Activated naive CD8-positive, alpha-beta T cell treated with anti-CD3 and anti-CD28 coated beads, Interleukin-2, amount 50 U/mL, for 24 hours (primary cell): ENCODE results near the gene MEAF6.
A peak's percentile ranks its signal among the peaks of the same experiment; 100 is the strongest.

ENCODE experiments used
- ATAC-seq: fragments of 150-1000 bp; cut with Tn5 transposase; one replicate; pipeline ENCODE4 v1.10.0; 2021
- DNase-seq: peaks from one replicate; pipeline ENCODE4 v3.0.0; 2021
- H3K27ac Mint-ChIP-seq: one replicate; pipeline ENCODE4 v1.8.0; 2021; ENCODE audit warnings: mild to moderate bottlenecking, mixed read lengths
- H3K27me3 Mint-ChIP-seq: one replicate; pipeline ENCODE4 v1.8.0; 2021; ENCODE audit warnings: mixed read lengths
- H3K36me3 Mint-ChIP-seq: one replicate; pipeline ENCODE4 v1.8.0; 2021; ENCODE audit warnings: low read depth, mixed read lengths
- H3K4me1 Mint-ChIP-seq: one replicate; pipeline ENCODE4 v1.8.0; 2021; ENCODE audit warnings: mixed read lengths
- H3K4me3 Mint-ChIP-seq: one replicate; pipeline ENCODE4 v1.8.0; 2021; ENCODE audit warnings: mild to moderate bottlenecking, moderate library complexity, mixed read lengths
- H3K9me3 Mint-ChIP-seq: one replicate; pipeline ENCODE4 v1.8.0; 2021; ENCODE audit warnings: mixed read lengths

The MEAF6 gene

GRCh38 chr1:37482796-37483744 is 31.5 kb downstream of the MEAF6 start:
- Mint-ChIP-seq H3K4me3 (peak overlapping the region; percentile 40), H3K4me1 (peaks cover 48% of the 10 kb centered on the region), H3K27me3 (no peaks in the 10 kb centered on the region), H3K36me3 (peaks cover 47% of the 10 kb centered on the region), H3K27ac (peak overlapping the region; percentile 98), H3K9me3 (no peaks in the 10 kb centered on the region)
- DNase-seq (no peak), ATAC-seq (no peak)

- Mint-ChIP-seq H3K36me3 (peaks cover 54% of the 10 kb centered on the region), H3K27ac (peak overlapping the region; percentile 98), H3K27me3 (no peaks in the 10 kb centered on the region), H3K4me3 (peak overlapping the region; percentile 98), H3K4me1 (peaks cover 47% of the 10 kb centered on the region), H3K9me3 (no peaks in the 10 kb centered on the region)
- DNase-seq: no peak
- no peak for ATAC-seq
These were observed 32.4 kb downstream of the MEAF6 start for GRCh38 chr1:37482004-37482785.

- Mint-ChIP-seq H3K36me3 (peaks cover 61% of the 10 kb centered on the region), H3K4me1 (peaks cover 40% of the 10 kb centered on the region), H3K9me3 (no peaks in the 10 kb centered on the region), H3K27me3 (no peaks in the 10 kb centered on the region), H3K4me3 (peak overlapping the region; percentile 98), H3K27ac (peak overlapping the region; percentile 98)
- no peak for DNase-seq
- ATAC-seq: no peak
These were observed 33.1 kb downstream of the MEAF6 start for GRCh38 chr1:37481289-37482003.

- Mint-ChIP-seq H3K27me3 (no peaks in the 10 kb centered on the region), H3K27ac (peak overlapping the region; percentile 98), H3K4me1 (peaks cover 38% of the 10 kb centered on the region), H3K4me3 (peak overlapping the region; percentile 98), H3K36me3 (peaks cover 67% of the 10 kb centered on the region), H3K9me3 (no peaks in the 10 kb centered on the region)
- ATAC-seq: no peak
- DNase-seq: no peak
These were observed 33.8 kb downstream of the MEAF6 start for GRCh38 chr1:37480581-37481288.

- Mint-ChIP-seq H3K27me3 (no peaks in the 10 kb centered on the region), H3K4me3 (peak overlapping the region; percentile 98), H3K4me1 (peaks cover 40% of the 10 kb centered on the region), H3K36me3 (peaks cover 74% of the 10 kb centered on the region), H3K27ac (peak overlapping the region; percentile 98), H3K9me3 (no peaks in the 10 kb centered on the region)
- no peak for DNase-seq
- ATAC-seq: no peak
These were observed 34.5 kb downstream of the MEAF6 start for GRCh38 chr1:37480125-37480466.

- H3K4me1 Mint-ChIP-seq: peaks cover 41% of the 10 kb centered on the region
- no peaks in the 10 kb centered on the region for H3K27me3 Mint-ChIP-seq
- peaks cover 76% of the 10 kb centered on the region for H3K36me3 Mint-ChIP-seq
- peak overlapping the region; percentile 98 for H3K4me3 Mint-ChIP-seq
- H3K9me3 Mint-ChIP-seq: no peaks in the 10 kb centered on the region
- peak; percentile 35 for ATAC-seq
- peak overlapping the region; percentile 98 for H3K27ac Mint-ChIP-seq
- peak; percentile 91 for DNase-seq
These were observed 35.1 kb downstream of the MEAF6 start for GRCh38 chr1:37479255-37480124.

GRCh38 chr1:37478890-37479254 is 35.7 kb downstream of the MEAF6 start:
- peaks cover 41% of the 10 kb centered on the region for H3K4me1 Mint-ChIP-seq
- peak; percentile 1 for ATAC-seq

GRCh38 chr1:37478451-37478881 is 36.1 kb downstream of the MEAF6 start:
- Mint-ChIP-seq H3K4me3 (peak overlapping the region; percentile 98), H3K9me3 (no peaks in the 10 kb centered on the region), H3K4me1 (peaks cover 45% of the 10 kb centered on the region), H3K36me3 (peaks cover 71% of the 10 kb centered on the region), H3K27ac (peak overlapping the region; percentile 98), H3K27me3 (no peaks in the 10 kb centered on the region)
- DNase-seq (peak; percentile 58), ATAC-seq (peak; percentile 60)

More at GRCh38 chr1:37478890-37479254, 35.7 kb downstream of the MEAF6 start:
- peaks cover 73% of the 10 kb centered on the region for H3K36me3 Mint-ChIP-seq
- DNase-seq: no peak
- H3K9me3 Mint-ChIP-seq: no peaks in the 10 kb centered on the region
- H3K4me3 Mint-ChIP-seq: peak overlapping the region; percentile 98
- H3K27me3 Mint-ChIP-seq: no peaks in the 10 kb centered on the region
- peak overlapping the region; percentile 98 for H3K27ac Mint-ChIP-seq

- Mint-ChIP-seq H3K36me3 (peaks cover 71% of the 10 kb centered on the region), H3K4me3 (peak overlapping the region; percentile 98), H3K27me3 (no peaks in the 10 kb centered on the region), H3K27ac (peak overlapping the region; percentile 98), H3K9me3 (no peaks in the 10 kb centered on the region), H3K4me1 (peaks cover 50% of the 10 kb centered on the region)
- no peak for ATAC-seq
- no peak for DNase-seq
These were observed 36.6 kb downstream of the MEAF6 start for GRCh38 chr1:37477946-37478345.

GRCh38 chr1:37477198-37477931 is 37.2 kb downstream of the MEAF6 start:
- Mint-ChIP-seq H3K27ac (peak overlapping the region; percentile 98), H3K4me1 (peaks cover 52% of the 10 kb centered on the region), H3K27me3 (no peaks in the 10 kb centered on the region), H3K36me3 (peaks cover 66% of the 10 kb centered on the region), H3K4me3 (peak overlapping the region; percentile 98), H3K9me3 (no peaks in the 10 kb centered on the region)
- ATAC-seq (peak; percentile 38), DNase-seq (peak; percentile 85)

GRCh38 chr1:37476460-37477197 is 37.9 kb downstream of the MEAF6 start:
- peaks cover 52% of the 10 kb centered on the region for H3K4me1 Mint-ChIP-seq
- H3K27ac Mint-ChIP-seq: peak overlapping the region; percentile 98
- no peak for ATAC-seq
- peak overlapping the region; percentile 98 for H3K4me3 Mint-ChIP-seq
- no peaks in the 10 kb centered on the region for H3K9me3 Mint-ChIP-seq
- peaks cover 60% of the 10 kb centered on the region for H3K36me3 Mint-ChIP-seq
- DNase-seq: no peak
- H3K27me3 Mint-ChIP-seq: no peaks in the 10 kb centered on the region

- H3K27me3 Mint-ChIP-seq: no peaks in the 10 kb centered on the region
- ATAC-seq: no peak
- H3K36me3 Mint-ChIP-seq: peaks cover 54% of the 10 kb centered on the region
- no peaks in the 10 kb centered on the region for H3K9me3 Mint-ChIP-seq
- peak overlapping the region; percentile 98 for H3K4me3 Mint-ChIP-seq
- H3K27ac Mint-ChIP-seq: peak overlapping the region; percentile 98
- DNase-seq: no peak
- H3K4me1 Mint-ChIP-seq: peaks cover 50% of the 10 kb centered on the region
These were observed 38.5 kb downstream of the MEAF6 start for GRCh38 chr1:37476087-37476452.
